ENCODE results near the gene MIX23.

GRCh38 chr3:122410639-122411038 is 27.6 kb upstream of the MIX23 start:
- TF ChIP-seq POLR2A (IDR thresholded peaks at IDR 0.05) = no peak
- no peak for TF ChIP-seq CTCF (IDR thresholded peaks at IDR 0.05)
